BJ (cell line): ENCODE results near the gene MRPS9. TPM values are rescaled to one million over a fixed set of nuclear protein-coding genes. Genes with fewer than 3 reads are reported as not detected.

Experiments used
- CTCF ChIA-PET: fragments of 350-600 bp; formaldehyde crosslinking; extraction: SDS; loops from one replicate; lab custom pipeline; 2021; ENCODE audit warnings: antibody characterized with exemption, inconsistent platforms; lab: Yijun Ruan, JAX
- POLR2A ChIA-PET: fragments of 300-600 bp; sonication (Branson Sonifier 250); formaldehyde crosslinking; extraction: SDS; loops from one replicate; lab custom pipeline; 2021; ENCODE audit warnings: antibody characterized with exemption; lab: Charles Lee
- DNase-seq: peaks from one replicate; pipeline ENCODE4 v3.0.0-alpha.2; 2011; ENCODE audit warnings: low read depth
- H3K27me3 ChIP-seq: 2 replicates; pipeline ENCODE4 v1.6.0; 2011; ENCODE audit warnings: low read length; ENCODE audit not compliant: control insufficient read depth, insufficient read depth
- H3K36me3 ChIP-seq: 2 replicates; pipeline ENCODE4 v1.5.1; 2011; ENCODE audit warnings: low read length; ENCODE audit not compliant: control insufficient read depth, insufficient read depth
- H3K4me3 ChIP-seq: 2 replicates; pipeline ENCODE4 v1.5.1; 2011; ENCODE audit warnings: low read depth, mild to moderate bottlenecking, control low read depth, low read length
- polyA plus RNA-seq: library from polyadenylated mRNA; depleted of rRNA; stranded (reverse); fragments of >200 nt; gene quantifications from 2 replicates; pipeline ENCODE4 v1.2.3, GENCODE V29; 2011; rRNA removed
- TF ChIP-seq, protein P1 (sequence below): IDR thresholded peaks from 2 replicates; pipeline ENCODE4 v1.5.1; 2011; ENCODE audit warnings: low read depth, mild to moderate bottlenecking, control low read depth, inconsistent platforms, low read length, moderate library complexity; ENCODE audit not compliant: insufficient read depth

Gene MRPS9
- polyA plus RNA-seq, 1 experiment: 19.3 TPM

DNA sequence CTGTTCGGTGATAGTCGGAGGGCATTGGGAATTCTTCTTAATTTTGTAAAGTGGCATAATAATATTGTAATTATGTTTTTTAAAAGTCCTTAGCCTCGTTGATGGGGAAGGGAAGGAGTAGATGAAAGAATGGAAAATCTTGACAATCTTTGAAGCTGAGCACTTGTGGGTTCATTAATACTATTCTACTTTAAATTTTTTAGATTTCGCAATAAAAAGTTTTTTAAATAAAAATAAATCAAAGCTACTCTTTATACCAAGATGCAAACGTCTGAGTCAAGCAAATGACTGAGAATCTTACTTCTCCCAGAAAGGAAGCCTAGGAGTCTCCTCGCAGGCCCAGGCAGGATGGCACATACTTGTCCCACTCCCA is 105.2 kb downstream of the MRPS9 start:
- no peak for DNase-seq
- Histone ChIP-seq H3K27me3 (peaks cover 26% of the 10 kb centered on the region), H3K36me3 (no peaks in the 10 kb centered on the region), H3K4me3 (no peak overlapping the region)
- POLR2A ChIA-PET: no interaction called here
- CTCF ChIA-PET: interaction anchor here (1.3 kb wide), 1 partner anchor 29 kb away, joined by 3 read pairs; no protein-coding TSS in a partner anchor
- TF ChIP-seq, protein P1, sequence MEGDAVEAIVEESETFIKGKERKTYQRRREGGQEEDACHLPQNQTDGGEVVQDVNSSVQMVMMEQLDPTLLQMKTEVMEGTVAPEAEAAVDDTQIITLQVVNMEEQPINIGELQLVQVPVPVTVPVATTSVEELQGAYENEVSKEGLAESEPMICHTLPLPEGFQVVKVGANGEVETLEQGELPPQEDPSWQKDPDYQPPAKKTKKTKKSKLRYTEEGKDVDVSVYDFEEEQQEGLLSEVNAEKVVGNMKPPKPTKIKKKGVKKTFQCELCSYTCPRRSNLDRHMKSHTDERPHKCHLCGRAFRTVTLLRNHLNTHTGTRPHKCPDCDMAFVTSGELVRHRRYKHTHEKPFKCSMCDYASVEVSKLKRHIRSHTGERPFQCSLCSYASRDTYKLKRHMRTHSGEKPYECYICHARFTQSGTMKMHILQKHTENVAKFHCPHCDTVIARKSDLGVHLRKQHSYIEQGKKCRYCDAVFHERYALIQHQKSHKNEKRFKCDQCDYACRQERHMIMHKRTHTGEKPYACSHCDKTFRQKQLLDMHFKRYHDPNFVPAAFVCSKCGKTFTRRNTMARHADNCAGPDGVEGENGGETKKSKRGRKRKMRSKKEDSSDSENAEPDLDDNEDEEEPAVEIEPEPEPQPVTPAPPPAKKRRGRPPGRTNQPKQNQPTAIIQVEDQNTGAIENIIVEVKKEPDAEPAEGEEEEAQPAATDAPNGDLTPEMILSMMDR: no peak

DNA sequence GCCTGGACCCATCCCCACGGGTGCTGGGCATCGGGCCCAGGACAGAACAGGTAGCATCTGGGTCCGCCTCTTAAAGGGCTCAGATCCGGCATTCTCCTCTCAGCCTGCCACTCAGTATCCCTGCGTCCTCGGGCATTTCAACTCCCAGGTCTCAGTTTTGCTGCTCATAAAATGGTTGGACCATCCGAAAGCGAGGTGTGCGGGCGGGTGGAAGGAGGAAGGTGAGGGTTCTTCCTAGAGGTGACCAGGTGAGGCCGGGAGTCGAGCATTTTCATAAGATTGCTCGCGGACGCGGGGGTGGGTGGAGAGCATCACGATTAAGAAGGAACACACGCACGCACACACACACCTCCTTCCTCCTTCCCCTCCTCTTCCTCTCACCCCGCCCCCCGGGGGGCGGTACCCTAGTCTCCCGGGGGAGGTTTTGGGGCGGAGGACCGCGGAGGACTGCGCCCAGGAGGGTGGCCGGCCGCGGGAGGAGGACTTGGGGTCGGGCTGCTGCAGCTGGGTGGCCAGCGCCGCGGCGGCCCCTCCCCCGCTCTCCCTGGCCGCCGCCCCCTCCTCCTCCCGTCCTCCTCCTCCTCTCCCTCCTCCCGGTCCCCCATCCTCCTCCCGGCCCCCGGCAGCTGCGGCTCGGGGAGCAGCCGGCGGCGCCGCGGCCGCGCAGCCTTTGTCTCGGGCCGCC is 105.7 kb downstream of the MRPS9 start:
- ChIA-PET POLR2A (no interaction called here), CTCF (interaction anchor here (0.7 kb wide), 1 partner anchor 28 kb away, joined by 4 read pairs; no protein-coding TSS in a partner anchor)
- TF ChIP-seq, protein P1: no peak
- peaks cover 23% of the 10 kb centered on the region for H3K27me3 ChIP-seq
- no peak for DNase-seq
- H3K4me3 ChIP-seq: peak overlapping the region; percentile 30
- no peaks in the 10 kb centered on the region for H3K36me3 ChIP-seq

DNA sequence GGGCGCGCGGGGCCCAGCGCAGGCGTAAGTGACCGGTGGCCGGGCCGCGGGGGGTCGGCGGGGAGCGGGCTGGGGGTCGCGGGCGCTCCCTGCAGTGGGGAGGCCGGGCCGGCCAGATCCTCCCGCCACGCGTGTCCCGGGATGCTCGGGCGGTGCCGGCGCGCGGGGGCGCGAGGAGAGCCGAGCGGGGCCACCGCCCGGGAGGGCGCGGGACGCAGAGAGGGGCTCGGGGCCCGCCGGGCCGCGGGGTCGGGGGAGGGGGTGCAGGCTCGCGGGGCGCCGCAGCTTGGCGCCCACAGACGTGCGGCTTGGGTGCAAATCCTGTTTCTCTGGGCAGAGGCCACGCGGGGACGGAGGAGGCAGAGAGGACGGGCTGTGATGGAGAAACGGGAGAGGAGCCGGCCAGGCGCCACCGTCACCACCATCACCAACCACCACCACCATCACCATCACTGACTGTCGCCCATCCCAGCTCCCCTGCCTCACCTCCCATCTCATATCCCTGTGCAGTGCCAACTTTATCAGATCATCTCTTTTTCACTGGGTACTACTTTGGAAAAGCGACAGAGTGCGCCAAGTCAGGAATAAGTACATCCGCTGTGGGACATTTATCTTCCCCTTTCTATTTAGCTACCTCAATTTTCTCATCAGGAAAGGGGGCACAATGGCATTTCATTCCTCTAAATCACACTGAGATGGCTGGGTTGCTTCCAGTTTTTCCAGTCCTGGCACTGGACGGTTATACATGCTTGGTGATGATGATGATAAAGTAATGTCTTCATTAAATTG is 106.5 kb downstream of the MRPS9 start:
- peaks cover 23% of the 10 kb centered on the region for H3K27me3 ChIP-seq
- H3K4me3 ChIP-seq: peak overlapping the region; percentile 30
- no peaks in the 10 kb centered on the region for H3K36me3 ChIP-seq
- TF ChIP-seq, protein P1: no peak
- POLR2A ChIA-PET: no interaction called here
- CTCF ChIA-PET: interaction anchor here (0.7 kb wide), 1 partner anchor 29 kb away, joined by 4 read pairs; no protein-coding TSS in a partner anchor
- DNase-seq: no peak

DNA sequence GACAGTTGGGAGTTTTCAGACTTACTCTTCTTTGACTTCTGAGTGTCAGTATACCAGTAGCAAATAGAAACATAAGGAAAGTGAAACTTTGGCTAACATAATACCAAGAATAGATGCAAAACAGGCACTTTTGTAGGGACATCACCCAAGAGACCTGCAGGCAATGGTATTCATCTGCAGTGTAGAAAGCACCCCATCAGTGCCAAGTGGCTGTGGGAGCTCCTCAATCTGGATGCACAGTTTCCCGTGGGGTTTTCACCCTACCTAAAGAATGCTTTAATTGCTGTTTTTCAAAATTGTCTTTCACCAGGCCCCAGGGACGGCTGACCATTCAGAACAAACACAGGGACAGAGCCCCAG is 107.1 kb downstream of the MRPS9 start:
- Histone ChIP-seq H3K36me3 (no peaks in the 10 kb centered on the region), H3K27me3 (peaks cover 23% of the 10 kb centered on the region), H3K4me3 (no peak overlapping the region)
- DNase-seq: no peak
- ChIA-PET POLR2A (no interaction called here), CTCF (no interaction called here)
- TF ChIP-seq, protein P1: no peak

DNA sequence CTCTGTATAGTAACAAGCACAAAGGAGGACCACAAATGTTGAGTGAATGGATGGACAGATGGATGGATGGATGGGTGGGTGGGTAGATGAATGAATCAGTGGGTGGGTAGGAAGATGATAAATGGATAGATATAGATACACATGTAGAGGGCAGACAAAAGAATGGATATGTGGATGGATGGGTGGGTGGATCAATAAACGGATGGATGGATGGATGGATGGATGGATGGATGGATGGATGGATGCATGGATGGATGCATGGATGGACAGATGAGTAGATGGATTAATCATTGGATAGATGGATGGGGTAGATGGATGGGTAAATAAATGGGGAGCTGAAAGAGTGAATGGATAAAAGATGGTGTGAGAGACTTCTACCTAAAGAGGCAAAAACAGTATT is 111.4 kb downstream of the MRPS9 start:
- no peaks in the 10 kb centered on the region for H3K36me3 ChIP-seq
- no peak overlapping the region for H3K4me3 ChIP-seq
- H3K27me3 ChIP-seq: peaks cover 11% of the 10 kb centered on the region
- DNase-seq: no peak
- ChIA-PET CTCF (interaction anchor here (0.6 kb wide), 1 partner anchor 105 kb away, joined by 3 read pairs; no protein-coding TSS in a partner anchor), POLR2A (no interaction called here)
- TF ChIP-seq, protein P1: no peak

Other genes starting within 250 kb of the MRPS9 start
- not detected in 2 replicates for gene POU3F3, start 184.0 kb upstream of the MRPS9 start, polyA plus RNA-seq
- not detected in 2 replicates for gene GPR45, start 203.7 kb downstream of the MRPS9 start, polyA plus RNA-seq